C4-2B (cell line): Measurements from ENCODE around the gene ST3GAL2.

Source experiments
- H3K27ac ChIP-seq: fragments of 450-650 bp; 2 replicates; pipeline ENCODE4 v1.5.1; 2017
- CTCF ChIP-seq: fragments of 450-650 bp; conservative IDR thresholded peaks from 2 replicates; pipeline ENCODE4 v1.5.1; 2017; ENCODE audit warnings: mild to moderate bottlenecking
- ZFX ChIP-seq: fragments of 450-650 bp; IDR thresholded peaks from 2 replicates; pipeline ENCODE4 v1.6.1; 2017

Gene ST3GAL2

GRCh38 chr16:70466805-70467076 lies 27.8 kb upstream of the ST3GAL2 start:
- TF ChIP-seq ZFX (no peak), CTCF (no peak)
- H3K27ac ChIP-seq: no peak overlapping the region

- no peak overlapping the region for H3K27ac ChIP-seq
- no peak for TF ChIP-seq CTCF
- TF ChIP-seq ZFX: no peak
Observed at GRCh38 chr16:70465999-70466804, 27.3 kb upstream of the ST3GAL2 start.

GRCh38 chr16:70463235-70463634 lies 24.3 kb upstream of the ST3GAL2 start:
- H3K27ac ChIP-seq: no peak overlapping the region
- TF ChIP-seq ZFX (no peak), CTCF (no peak)

- H3K27ac ChIP-seq: no peak overlapping the region
- TF ChIP-seq ZFX (no peak), CTCF (no peak)
Observed at GRCh38 chr16:70460737-70461261, 21.9 kb upstream of the ST3GAL2 start.

GRCh38 chr16:70457446-70458166 lies 18.7 kb upstream of the ST3GAL2 start:
- TF ChIP-seq CTCF: no peak
- TF ChIP-seq ZFX: no peak

GRCh38 chr16:70455910-70456309 lies 17.0 kb upstream of the ST3GAL2 start:
- H3K27ac ChIP-seq: no peak overlapping the region
- TF ChIP-seq ZFX (no peak), CTCF (no peak)

More at GRCh38 chr16:70457446-70458166, 18.7 kb upstream of the ST3GAL2 start:
- H3K27ac ChIP-seq: no peak overlapping the region

GRCh38 chr16:70454222-70455034 lies 15.5 kb upstream of the ST3GAL2 start, which contains the start of gene FCSK:
FCSK (plus strand) TSS chr16:70454595; CDS start chr16:70463191, 8,596 bp downstream.
- peak within 1 kb of the TSS; percentile 98 for H3K27ac ChIP-seq
- TF ChIP-seq ZFX (peak; percentile 58; the same call in 1 of the 2 replicates), CTCF (no peak)
